ENCODE measurements around the gene SIX3. TPM values are rescaled to one million over a fixed set of nuclear protein-coding genes. Genes with fewer than 3 reads are reported as not detected.

Gene SIX3
- total RNA-seq, 1 experiment from 2014 or later = 13.2 TPM

- ChIA-PET POLR2A (no interaction called here), CTCF (interaction anchor here (0.7 to 1.5 kb wide), 8 partner anchors 13 to 489 kb away, joined by 3 to 5 read pairs (median 3); no protein-coding TSS in a partner anchor)
- H3K27ac Mint-ChIP-seq = no peak overlapping the region
- ATAC-seq (peak; percentile 54), DNase-seq (ENCODE audit: low spot score) (peak; percentile 81)
- H3K4me1 Mint-ChIP-seq = peaks cover 74% of the 10 kb centered on the region
- H3K36me3 Mint-ChIP-seq = peaks cover 8% of the 10 kb centered on the region
- TF ChIP-seq, protein P1, sequence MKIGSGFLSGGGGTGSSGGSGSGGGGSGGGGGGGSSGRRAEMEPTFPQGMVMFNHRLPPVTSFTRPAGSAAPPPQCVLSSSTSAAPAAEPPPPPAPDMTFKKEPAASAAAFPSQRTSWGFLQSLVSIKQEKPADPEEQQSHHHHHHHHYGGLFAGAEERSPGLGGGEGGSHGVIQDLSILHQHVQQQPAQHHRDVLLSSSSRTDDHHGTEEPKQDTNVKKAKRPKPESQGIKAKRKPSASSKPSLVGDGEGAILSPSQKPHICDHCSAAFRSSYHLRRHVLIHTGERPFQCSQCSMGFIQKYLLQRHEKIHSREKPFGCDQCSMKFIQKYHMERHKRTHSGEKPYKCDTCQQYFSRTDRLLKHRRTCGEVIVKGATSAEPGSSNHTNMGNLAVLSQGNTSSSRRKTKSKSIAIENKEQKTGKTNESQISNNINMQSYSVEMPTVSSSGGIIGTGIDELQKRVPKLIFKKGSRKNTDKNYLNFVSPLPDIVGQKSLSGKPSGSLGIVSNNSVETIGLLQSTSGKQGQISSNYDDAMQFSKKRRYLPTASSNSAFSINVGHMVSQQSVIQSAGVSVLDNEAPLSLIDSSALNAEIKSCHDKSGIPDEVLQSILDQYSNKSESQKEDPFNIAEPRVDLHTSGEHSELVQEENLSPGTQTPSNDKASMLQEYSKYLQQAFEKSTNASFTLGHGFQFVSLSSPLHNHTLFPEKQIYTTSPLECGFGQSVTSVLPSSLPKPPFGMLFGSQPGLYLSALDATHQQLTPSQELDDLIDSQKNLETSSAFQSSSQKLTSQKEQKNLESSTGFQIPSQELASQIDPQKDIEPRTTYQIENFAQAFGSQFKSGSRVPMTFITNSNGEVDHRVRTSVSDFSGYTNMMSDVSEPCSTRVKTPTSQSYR (CRISPR knock-in tag; IDR thresholded peaks at IDR 0.05) = 0 out of 2 replicates have a peak, but pooled peaks have one; percentile 16
- TF ChIP-seq, protein P2, sequence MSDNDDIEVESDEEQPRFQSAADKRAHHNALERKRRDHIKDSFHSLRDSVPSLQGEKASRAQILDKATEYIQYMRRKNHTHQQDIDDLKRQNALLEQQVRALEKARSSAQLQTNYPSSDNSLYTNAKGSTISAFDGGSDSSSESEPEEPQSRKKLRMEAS (CRISPR knock-in tag; IDR thresholded peaks at IDR 0.05) = peak; percentile 58; the same call in 1 of the 2 replicates
- TF ChIP-seq CTCF (IDR thresholded peaks at IDR 0.05) (peak; percentile 84), ETV6 (CRISPR knock-in tag; IDR thresholded peaks at IDR 0.05) (no peak), PRRX2 (CRISPR knock-in tag; IDR thresholded peaks at IDR 0.05) (no peak), SP1 (CRISPR knock-in tag; conservative IDR thresholded peaks at IDR 0.05) (peak; percentile 22; the same call in 1 of the 2 replicates), ZNF671 (CRISPR knock-in tag; IDR thresholded peaks at IDR 0.05) (no peak), NFE2L1 (CRISPR knock-in tag; IDR thresholded peaks at IDR 0.05) (no peak), CREB1 (CRISPR knock-in tag; IDR thresholded peaks at IDR 0.05) (0 out of 2 replicates have a peak, but pooled peaks have one; percentile 22), TEAD1 (CRISPR knock-in tag; IDR thresholded peaks at IDR 0.05) (peak; percentile 60; the same call in 1 of the 2 replicates), NFYB (CRISPR knock-in tag; conservative IDR thresholded peaks at IDR 0.05; ENCODE audit: low read depth) (no peak), KAT7 (CRISPR knock-in tag; IDR thresholded peaks at IDR 0.05; ENCODE audit: borderline replicate concordance) (no peak), NR3C1 (CRISPR knock-in tag; conservative IDR thresholded peaks at IDR 0.05; ENCODE audit: low read depth) (no peak), ZNF121 (CRISPR knock-in tag; IDR thresholded peaks at IDR 0.05) (peak; percentile 75; the same call in 1 of the 2 replicates), TCF7 (CRISPR knock-in tag; IDR thresholded peaks at IDR 0.05; ENCODE audit: low read depth) (no peak)
- TF ChIP-seq, protein P3, sequence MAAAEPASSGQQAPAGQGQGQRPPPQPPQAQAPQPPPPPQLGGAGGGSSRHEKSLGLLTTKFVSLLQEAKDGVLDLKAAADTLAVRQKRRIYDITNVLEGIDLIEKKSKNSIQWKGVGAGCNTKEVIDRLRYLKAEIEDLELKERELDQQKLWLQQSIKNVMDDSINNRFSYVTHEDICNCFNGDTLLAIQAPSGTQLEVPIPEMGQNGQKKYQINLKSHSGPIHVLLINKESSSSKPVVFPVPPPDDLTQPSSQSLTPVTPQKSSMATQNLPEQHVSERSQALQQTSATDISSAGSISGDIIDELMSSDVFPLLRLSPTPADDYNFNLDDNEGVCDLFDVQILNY (CRISPR knock-in tag; IDR thresholded peaks at IDR 0.05) = 0 out of 2 replicates have a peak, but pooled peaks have one; percentile 48
- TF ChIP-seq, protein P4, sequence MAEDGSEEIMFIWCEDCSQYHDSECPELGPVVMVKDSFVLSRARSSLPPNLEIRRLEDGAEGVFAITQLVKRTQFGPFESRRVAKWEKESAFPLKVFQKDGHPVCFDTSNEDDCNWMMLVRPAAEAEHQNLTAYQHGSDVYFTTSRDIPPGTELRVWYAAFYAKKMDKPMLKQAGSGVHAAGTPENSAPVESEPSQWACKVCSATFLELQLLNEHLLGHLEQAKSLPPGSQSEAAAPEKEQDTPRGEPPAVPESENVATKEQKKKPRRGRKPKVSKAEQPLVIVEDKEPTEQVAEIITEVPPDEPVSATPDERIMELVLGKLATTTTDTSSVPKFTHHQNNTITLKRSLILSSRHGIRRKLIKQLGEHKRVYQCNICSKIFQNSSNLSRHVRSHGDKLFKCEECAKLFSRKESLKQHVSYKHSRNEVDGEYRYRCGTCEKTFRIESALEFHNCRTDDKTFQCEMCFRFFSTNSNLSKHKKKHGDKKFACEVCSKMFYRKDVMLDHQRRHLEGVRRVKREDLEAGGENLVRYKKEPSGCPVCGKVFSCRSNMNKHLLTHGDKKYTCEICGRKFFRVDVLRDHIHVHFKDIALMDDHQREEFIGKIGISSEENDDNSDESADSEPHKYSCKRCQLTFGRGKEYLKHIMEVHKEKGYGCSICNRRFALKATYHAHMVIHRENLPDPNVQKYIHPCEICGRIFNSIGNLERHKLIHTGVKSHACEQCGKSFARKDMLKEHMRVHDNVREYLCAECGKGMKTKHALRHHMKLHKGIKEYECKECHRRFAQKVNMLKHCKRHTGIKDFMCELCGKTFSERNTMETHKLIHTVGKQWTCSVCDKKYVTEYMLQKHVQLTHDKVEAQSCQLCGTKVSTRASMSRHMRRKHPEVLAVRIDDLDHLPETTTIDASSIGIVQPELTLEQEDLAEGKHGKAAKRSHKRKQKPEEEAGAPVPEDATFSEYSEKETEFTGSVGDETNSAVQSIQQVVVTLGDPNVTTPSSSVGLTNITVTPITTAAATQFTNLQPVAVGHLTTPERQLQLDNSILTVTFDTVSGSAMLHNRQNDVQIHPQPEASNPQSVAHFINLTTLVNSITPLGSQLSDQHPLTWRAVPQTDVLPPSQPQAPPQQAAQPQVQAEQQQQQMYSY (CRISPR knock-in tag; IDR thresholded peaks at IDR 0.05) = no peak; the same call in 1 of the 2 replicates
- TF ChIP-seq, protein P5, sequence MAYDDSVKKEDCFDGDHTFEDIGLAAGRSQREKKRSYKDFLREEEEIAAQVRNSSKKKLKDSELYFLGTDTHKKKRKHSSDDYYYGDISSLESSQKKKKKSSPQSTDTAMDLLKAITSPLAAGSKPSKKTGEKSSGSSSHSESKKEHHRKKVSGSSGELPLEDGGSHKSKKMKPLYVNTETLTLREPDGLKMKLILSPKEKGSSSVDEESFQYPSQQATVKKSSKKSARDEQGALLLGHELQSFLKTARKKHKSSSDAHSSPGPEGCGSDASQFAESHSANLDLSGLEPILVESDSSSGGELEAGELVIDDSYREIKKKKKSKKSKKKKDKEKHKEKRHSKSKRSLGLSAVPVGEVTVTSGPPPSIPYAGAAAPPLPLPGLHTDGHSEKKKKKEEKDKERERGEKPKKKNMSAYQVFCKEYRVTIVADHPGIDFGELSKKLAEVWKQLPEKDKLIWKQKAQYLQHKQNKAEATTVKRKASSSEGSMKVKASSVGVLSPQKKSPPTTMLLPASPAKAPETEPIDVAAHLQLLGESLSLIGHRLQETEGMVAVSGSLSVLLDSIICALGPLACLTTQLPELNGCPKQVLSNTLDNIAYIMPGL (CRISPR knock-in tag; IDR thresholded peaks at IDR 0.05) = peak; percentile 86; the same call in 1 of the 2 replicates
- no peaks in the 10 kb centered on the region for H3K9me3 Mint-ChIP-seq
- H3K4me3 Mint-ChIP-seq = peak overlapping the region; percentile 63
- H3K27me3 Mint-ChIP-seq (ENCODE audit: low read depth) = peaks cover 98% of the 10 kb centered on the region
Observed at GRCh38 chr2:44952143-44952805, 10.8 kb downstream of the SIX3 start.
